Stimulated activated CD8-positive, alpha-beta memory T cell treated with anti-CD3 and anti-CD28 coated beads, Interleukin-15, amount 100 ng/mL, for 1 hour (primary cell): ENCODE measurements around the gene KCNS3.

Source experiments
- DNase-seq: peaks from one replicate; pipeline ENCODE4 v3.0.0-alpha.2; 2020; ENCODE audit warnings: low read depth

The KCNS3 gene

DNA sequence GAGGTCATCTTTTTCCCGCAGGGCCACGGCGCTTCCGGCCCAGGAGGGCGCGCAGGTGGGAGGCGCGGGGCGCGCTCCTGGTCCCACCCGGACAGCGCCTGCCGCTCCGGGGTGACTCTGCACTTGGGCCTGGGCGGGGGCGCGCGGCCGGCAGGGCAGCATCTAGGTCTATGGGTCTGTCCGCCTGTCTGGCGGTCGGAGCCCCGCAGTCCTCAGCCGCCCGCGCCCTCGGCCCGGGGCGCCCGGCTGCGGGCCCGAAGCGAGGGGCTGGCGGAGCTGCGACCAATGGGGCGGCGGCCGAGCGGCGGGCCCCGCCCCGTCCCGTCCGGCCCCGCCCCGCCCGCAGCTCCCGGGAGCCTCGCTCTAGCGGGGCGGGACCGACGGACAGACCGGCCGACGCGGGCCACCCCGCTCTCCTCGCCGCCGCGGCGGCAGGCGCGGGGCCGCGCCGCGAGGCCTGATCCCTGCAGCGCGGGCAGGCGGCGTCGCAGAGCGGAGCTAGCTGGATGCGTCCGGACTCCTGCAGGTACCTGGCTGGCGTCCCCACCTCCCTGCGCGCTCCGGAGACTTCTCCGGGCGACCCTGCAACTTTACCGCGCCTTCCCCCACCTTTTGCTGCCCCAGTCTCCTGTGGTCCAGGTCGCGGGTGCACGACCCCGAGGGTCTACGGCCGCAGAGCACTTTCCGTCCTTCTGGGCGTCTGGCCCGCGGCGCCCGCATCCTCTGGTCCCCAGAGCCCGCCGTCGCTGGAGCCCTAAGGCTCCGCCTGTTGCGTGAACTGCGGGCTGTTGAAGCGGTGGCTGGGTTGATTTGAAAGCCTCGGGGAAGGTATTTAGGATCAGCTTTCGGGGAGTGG, at the start of gene KCNS3:
KCNS3 (plus strand) TSS at position 387 of the 856 bp plus-strand sequence. CDS start 52,342 bp downstream, outside the sequence.
- DNase-seq: no peak

DNA sequence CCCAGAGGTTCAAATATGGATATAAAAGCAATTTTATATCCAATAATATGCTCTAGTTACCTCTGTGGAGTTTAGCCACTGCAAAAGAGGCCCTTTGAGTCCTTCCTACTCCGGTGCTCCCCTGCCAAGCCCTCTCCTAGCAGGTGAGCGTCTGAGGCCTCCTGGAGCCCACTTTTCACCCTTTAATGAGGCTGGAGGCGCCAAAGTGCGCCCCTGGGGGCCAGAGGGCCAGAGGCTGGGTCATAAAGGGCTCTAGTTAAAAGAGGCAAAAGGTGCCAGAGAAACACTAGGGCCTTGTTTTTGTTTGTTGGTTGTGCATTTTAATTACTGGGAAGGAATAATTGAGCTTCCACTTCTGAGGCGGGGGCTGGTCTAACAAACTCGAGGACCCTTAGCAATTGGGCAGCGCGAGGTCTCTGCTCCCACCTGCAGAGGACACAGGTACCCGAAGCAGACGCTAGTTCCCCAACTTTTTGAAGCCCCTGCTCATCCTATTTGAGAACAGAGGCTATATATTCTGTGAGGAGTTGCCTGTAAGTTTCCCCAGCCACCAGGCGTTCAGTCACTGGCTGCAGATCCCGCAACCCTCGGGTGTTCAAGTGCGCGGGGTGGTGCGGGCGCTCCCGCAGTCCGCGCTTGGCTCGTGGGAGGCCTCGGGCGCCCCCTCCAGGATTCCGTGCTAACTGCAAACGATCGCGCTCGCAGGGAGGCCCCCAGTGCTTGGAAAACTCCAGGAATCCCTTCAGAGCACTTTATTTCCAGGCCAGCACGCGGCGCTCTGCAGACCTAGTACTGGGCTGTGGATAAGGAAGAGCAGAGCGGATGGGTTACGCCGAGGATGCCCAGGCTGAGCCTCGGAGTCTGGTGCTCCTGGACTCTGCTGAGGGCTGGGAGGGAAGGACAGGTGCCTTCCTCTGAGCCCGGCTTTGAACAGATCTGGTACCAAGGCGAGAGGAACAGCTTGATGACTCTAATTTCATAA, 48.1 kb upstream of the KCNS3 start:
- DNase-seq: no peak

- no peak for DNase-seq
Measured at GRCh38 chr2:17835516-17835915, 43.0 kb upstream of the KCNS3 start.

DNA sequence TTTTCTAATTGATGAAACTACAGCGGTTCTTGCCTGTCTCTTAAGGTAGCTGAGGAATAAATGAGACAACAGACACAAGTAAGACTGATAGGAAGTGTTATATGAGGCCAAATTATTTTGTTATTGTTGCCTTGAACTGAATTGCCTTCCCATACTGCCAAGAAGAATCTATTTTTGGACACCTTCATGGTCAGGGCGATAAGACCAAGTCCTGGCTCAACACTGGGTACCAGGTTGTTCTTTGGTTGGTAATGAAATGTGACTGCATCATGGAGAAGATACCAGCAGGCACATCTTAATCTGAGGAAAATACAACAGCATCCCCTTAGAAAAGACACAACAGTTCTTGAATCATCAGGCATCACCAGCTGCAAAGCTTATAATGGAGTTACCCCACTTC, 38.5 kb upstream of the KCNS3 start:
- DNase-seq: no peak

GRCh38 chr2:17843457-17843856, 35.0 kb upstream of the KCNS3 start:
- no peak for DNase-seq

DNA sequence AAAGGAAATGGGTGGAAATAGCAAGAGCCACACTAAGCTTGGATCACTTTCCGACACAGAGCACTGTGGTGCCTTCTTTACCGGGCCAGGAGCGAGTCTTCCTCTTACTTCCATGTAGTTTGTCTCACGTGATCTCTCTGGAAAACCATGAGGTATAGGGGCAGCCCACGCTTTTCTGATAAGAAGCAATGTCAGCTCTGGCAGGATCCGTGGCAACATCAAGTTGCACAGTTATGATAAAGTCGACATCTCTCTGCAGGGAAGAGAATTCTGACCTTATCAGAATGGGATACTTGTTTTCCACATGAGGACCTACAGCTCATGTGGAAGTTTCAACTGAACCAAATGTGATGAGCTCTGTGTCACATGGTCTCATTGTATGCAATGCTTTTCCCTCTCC, 32.7 kb upstream of the KCNS3 start:
- DNase-seq: no peak

GRCh38 chr2:17846676-17847075, 31.8 kb upstream of the KCNS3 start:
- no peak for DNase-seq

- DNase-seq: no peak
Measured at GRCh38 chr2:17847236-17847635, 31.2 kb upstream of the KCNS3 start.

DNA sequence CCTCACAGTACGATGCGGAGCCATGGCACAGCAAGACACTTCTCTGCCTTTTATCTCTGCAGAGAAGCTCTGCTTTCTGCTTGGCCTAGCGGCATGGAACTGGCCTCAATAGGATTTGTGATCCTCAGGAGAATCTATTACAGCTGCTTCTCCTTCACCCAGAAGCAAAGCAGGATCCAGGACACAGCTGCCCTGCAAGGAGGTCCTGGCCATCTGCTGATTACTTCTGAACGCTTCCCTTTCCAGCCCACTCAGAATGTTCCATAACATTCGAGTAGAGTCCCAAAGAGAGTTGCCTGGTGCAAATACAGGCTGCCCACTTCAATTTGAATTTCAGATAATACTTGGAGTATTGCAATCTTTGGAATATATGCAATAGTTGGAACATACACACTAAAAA, 29.2 kb upstream of the KCNS3 start:
- DNase-seq: no peak

DNA sequence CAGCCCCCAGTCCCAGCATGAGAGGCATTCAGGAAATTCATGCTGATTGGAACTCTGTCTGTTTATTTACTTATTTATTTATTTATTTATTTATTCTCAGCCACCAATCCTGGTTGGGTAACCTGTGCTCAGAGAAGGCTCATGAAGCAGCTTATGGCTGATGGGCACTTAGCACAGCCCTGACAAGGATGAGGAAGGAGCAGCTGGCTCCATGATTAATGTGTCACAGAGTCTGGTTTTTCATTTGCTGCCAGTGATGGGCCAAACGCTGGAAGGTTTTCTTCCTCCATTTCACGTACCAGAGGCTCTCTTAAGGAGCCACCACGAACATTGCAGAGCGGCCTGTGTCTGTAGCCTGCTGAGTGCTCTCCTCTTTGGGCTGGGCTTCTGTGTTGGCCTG, 28.3 kb upstream of the KCNS3 start:
- DNase-seq: no peak

DNA sequence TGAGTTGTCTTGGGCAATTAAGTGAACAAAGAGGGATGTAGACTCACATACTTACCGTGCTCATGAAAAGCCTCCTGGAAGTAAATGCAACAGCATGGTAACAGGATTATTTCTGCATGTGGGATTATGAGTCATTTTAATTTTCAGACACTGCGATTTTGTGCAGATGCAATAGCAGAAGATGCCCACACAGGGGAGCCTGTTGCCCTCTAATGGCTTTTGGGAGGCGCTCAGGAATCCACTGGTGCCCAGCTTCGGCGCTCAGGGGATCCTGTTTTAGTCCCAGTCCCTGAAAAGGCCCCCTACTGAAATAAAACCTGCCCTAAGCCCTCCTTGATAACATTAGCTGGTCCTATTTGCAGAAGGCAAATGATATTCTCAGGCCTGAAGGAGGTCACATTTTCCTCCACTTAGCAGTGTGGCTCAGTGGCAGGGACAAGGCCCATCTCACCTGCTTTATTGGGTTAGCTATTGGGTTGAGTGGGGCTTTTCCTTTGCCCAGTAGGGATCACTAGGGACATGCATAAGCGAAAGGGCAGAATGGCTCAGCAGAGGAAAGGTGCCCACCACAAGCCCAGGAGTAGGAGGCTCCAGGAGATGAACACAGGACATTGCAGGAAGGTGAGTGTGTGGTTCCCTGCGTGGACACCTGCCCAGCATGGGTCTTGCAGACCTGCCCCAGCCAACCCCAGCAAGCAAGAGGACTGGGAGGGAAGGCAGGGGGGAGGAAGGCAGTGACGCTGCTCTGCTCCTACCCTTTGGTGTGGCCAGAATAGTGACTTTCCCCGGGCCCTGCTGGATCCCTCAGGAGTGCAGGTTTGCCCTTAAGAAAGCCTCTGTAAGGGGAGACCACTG, 26.5 kb upstream of the KCNS3 start:
- DNase-seq: no peak

DNA sequence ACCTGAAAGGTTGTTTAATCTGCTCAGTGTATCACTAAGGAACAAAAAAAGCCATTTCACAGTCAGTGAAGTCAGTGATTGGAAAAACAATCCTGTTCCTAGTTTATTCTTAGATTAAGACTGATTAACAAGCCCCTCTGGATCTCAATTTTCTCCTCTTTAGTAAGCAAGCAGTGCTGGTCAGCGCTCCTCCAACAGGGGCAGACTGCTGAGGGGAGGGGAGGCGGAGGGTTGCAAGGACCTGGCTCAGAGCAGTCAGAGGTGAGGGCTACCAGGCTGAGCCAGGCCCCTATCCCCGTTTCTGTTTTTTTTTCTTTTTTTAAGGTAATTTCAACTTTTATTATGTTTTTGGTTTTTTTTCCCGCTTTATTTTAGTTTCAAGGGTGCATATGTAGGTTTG, 24.7 kb upstream of the KCNS3 start:
- DNase-seq: no peak

GRCh38 chr2:17857021-17857420, 21.4 kb upstream of the KCNS3 start:
- no peak for DNase-seq

GRCh38 chr2:17858064-17858463, 20.4 kb upstream of the KCNS3 start:
- no peak for DNase-seq

DNA sequence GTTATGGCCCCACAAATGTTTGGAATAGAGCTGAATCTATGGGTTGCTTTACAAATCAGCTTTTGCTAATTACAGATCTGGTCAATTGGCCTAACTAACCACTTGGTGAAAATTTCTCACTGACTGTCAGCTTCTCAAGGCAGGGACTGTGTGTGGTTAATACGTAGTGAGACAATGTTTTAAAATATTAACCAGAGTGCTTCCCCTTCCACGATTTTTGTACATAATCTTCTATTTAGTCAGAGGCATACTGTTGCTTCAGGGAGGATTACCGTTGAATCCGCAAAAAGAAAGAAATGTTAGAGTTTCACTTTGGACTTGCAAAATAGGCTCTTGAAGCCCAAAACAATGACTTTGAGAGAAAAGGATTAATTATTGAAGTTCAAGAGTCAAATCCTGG, 14.9 kb upstream of the KCNS3 start:
- no peak for DNase-seq

GRCh38 chr2:17864676-17865075, 13.8 kb upstream of the KCNS3 start:
- no peak for DNase-seq

GRCh38 chr2:17867133-17867532, 11.3 kb upstream of the KCNS3 start:
- DNase-seq: no peak

DNA sequence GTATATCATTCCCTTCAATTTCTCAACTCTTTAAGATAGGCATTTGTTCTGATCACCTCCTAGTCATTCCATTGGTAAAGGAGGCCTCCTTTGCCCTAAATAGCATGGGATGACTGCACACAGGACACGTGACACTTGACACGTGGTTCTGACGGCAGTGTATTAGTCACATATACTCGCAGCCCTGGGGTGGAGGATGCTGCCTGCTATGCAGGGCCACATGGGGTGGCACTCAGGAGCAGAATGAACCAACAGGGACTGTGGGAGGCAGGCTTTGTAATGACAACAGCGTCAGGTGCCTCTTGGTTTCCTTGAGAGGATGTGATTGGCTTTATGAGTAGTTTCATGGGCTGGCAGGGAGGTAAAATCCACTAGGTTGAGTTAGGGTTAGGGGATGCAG, 9.3 kb upstream of the KCNS3 start:
- no peak for DNase-seq

DNA sequence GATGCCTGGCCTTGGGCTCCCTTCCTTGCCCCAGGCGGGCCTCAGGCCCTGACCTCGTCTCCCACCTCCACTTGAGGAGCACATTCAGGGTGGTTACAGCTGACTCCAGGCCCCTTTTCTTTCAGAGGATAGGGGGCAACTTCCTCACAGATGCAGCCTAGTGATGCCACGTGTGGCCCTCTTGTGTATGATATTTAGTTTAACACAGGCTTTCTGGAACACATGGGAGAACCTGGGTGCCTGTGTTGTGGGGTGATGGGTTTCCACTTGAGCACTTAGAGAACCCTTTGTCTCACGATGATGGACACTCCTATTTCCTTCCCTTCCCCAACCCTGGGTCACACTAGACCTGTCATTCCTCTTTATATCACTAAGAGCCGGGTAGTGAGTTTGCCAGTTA, 6.8 kb upstream of the KCNS3 start:
- DNase-seq: no peak

GRCh38 chr2:17873021-17873420, 5.4 kb upstream of the KCNS3 start:
- DNase-seq: no peak

DNA sequence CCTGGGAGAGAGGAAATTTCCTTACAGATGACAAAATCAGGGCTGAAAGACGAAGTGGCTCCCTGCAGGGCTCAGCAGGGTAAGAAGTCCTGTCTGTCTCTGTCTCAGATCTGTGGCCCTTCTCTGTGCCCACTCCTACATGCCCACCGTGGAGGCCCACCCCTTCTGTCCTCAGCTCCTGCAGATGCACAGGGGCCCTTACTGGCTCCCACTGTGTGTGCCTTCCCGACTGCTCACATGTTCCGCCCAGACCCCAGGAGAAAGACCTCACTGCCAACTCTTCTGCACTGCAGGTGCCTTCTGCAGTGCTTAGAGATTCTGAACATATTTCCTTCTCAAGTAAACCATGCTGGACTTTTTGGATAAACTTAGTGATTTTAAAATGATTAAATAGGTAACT, 1.9 kb upstream of the KCNS3 start:
- DNase-seq: no peak

DNA sequence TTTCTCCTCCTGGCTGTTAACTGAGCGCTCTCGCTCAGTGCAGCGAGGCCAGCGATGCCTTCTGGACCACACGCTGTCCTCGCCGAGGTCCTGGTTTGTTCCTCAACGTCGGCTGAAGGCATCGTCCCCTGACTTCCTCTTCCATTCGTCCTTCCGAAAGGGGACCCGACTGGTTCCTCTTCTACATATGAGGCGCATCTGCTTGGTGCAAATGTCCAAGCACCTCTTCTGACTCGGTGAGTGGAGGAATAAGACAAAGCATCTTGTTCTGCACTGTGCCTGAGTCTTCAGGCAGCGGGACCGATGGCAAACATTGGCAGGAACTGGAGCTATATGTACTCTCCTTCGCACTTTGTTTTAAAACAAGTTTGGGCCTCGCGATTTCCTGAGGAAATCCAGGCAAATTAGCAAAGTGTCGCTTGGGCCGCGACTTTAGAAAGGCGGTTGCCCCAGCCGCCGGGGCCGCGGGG, 621 bp upstream of the KCNS3 start:
- no peak for DNase-seq
